ENCODE results near the gene PHLDB3.
"Not testable (repeated sequence)": the region's sequence is repeated elsewhere in the genome, so short reads cannot be mapped to it uniquely, and the experiment has no call there.

DNA sequence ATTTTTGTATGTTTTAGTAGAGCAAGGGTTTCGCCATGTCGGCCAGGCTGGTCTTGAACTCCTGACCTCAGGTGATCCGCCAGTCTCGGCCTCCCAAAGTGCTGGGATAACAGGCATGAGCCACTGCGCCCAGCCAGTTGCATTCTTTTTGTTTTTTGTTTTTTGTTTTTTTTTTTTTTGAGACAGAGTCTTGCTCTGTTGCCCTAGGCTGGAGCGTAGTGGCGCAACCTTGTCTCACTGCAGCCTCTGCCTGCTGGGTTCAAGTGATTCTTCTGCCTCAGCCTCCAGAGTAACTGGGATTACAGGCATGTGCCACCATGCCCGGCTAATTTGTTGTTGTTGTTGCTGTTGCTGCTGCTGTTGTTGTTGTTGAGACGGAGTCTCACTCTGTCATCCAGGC is 60.5 kb downstream of the PHLDB3 start:
- TF ChIP-seq CTCF (IDR thresholded peaks at IDR 0.05); POLR2AphosphoS5 (IDR thresholded peaks at IDR 0.05); POLR2A (IDR thresholded peaks at IDR 0.05); EP300 (IDR thresholded peaks at IDR 0.05; ENCODE audit: low read depth): not testable (repeated sequence)
